HEK293 (cell line): Measurements from ENCODE around the gene NECTIN1.
A peak's percentile ranks its signal among the peaks of the same experiment; 100 is the strongest.

Source experiments
- CTCF ChIA-PET: fragments of 350-600 bp; formaldehyde crosslinking; extraction: SDS; loops from one replicate; lab custom pipeline; 2021; ENCODE audit warnings: antibody characterized with exemption; lab: Yijun Ruan, JAX
- POLR2A ChIA-PET: fragments of 300-600 bp; formaldehyde crosslinking; extraction: SDS; loops from one replicate; lab custom pipeline; 2020; ENCODE audit warnings: antibody characterized with exemption, inconsistent platforms; lab: Yijun Ruan, JAX
- H3K27ac ChIP-seq: fragments of 200-500 bp; sonication (Bioruptor generic); 2 replicates; pipeline ENCODE4 v1.5.1; 2014; ENCODE audit warnings: low read depth, low read length, control low read depth, inconsistent platforms; ENCODE audit errors: extremely low read depth
- H3K36me3 ChIP-seq, 2 experiments: fragments of 200-500 bp in 1 of 2; sonication (Bioruptor generic) in 1 of 2; 1 replicate in 1 of 2; 2 replicates in 1 of 2; pipeline ENCODE4 v1.5.1; 2014 to 2017; ENCODE audit warnings: inconsistent platforms in 2 of 2, low read length in 2 of 2; ENCODE audit not compliant: control insufficient read depth in 2 of 2, insufficient read depth in 1 of 2
- H3K4me1 ChIP-seq: fragments of 200-500 bp; sonication (Bioruptor generic); 2 replicates; pipeline ENCODE4 v1.5.1; 2014; ENCODE audit warnings: mild to moderate bottlenecking, low read length, inconsistent platforms; ENCODE audit not compliant: control insufficient read depth, insufficient read depth
- H3K4me3 ChIP-seq: 2 replicates; pipeline ENCODE4 v1.5.1; 2011; ENCODE audit warnings: low read depth, mild to moderate bottlenecking, control low read depth, low read length, moderate library complexity
- H3K9me3 ChIP-seq: fragments of 200-500 bp; sonication (Bioruptor generic); 2 replicates; pipeline ENCODE4 v1.5.1; 2014; ENCODE audit warnings: low read depth, low read length, inconsistent platforms; ENCODE audit not compliant: control insufficient read depth, insufficient read depth
- KLF7 ChIP-seq: fragments of 450-650 bp; formaldehyde crosslinking; IDR thresholded peaks from 2 replicates; pipeline ENCODE4 v1.5.1; 2016; ENCODE audit warnings: missing biosample characterization, missing genetic modification characterization, borderline replicate concordance
- SP2 ChIP-seq: fragments of 450-650 bp; formaldehyde crosslinking; IDR thresholded peaks from 2 replicates; pipeline ENCODE4 v1.5.1; 2016; ENCODE audit warnings: missing biosample characterization, missing genetic modification characterization
- WT1 ChIP-seq: fragments of 450-650 bp; formaldehyde crosslinking; IDR thresholded peaks from 2 replicates; pipeline ENCODE4 v1.5.1; 2016; ENCODE audit warnings: missing biosample characterization, missing genetic modification characterization
- ZFP3 ChIP-seq: fragments of 450-650 bp; formaldehyde crosslinking; IDR thresholded peaks from 2 replicates; pipeline ENCODE4 v1.5.1; 2016; ENCODE audit warnings: low read depth, missing biosample characterization, missing genetic modification characterization
- ZNF148 ChIP-seq: fragments of 450-650 bp; formaldehyde crosslinking; IDR thresholded peaks from 2 replicates; pipeline ENCODE4 v1.5.0; 2017; ENCODE audit warnings: missing biosample characterization, missing genetic modification characterization, borderline replicate concordance
- ZNF23 ChIP-seq: fragments of 450-650 bp; formaldehyde crosslinking; IDR thresholded peaks from 2 replicates; pipeline ENCODE4 v1.5.1; 2016; ENCODE audit warnings: missing biosample characterization, missing genetic modification characterization, borderline replicate concordance
- ZNF24 ChIP-seq: fragments of 450-650 bp; formaldehyde crosslinking; IDR thresholded peaks from 2 replicates; pipeline ENCODE4 v1.5.1; 2016; ENCODE audit warnings: missing biosample characterization, missing genetic modification characterization
- ZNF280C ChIP-seq: fragments of 450-650 bp; formaldehyde crosslinking; IDR thresholded peaks from 2 replicates; pipeline ENCODE4 v1.5.1; 2016; ENCODE audit warnings: missing biosample characterization, missing genetic modification characterization
- ZNF302 ChIP-seq: fragments of 450-650 bp; formaldehyde crosslinking; IDR thresholded peaks from 2 replicates; pipeline ENCODE4 v1.5.1; 2016; ENCODE audit warnings: missing biosample characterization, missing genetic modification characterization, low read depth
- ZNF610 ChIP-seq: fragments of 450-650 bp; formaldehyde crosslinking; IDR thresholded peaks from 2 replicates; pipeline ENCODE4 v1.5.1; 2016; ENCODE audit warnings: missing biosample characterization, missing genetic modification characterization, borderline replicate concordance
- ZNF639 ChIP-seq: fragments of 450-650 bp; formaldehyde crosslinking; IDR thresholded peaks from 2 replicates; pipeline ENCODE4 v1.5.1; 2016; ENCODE audit warnings: missing biosample characterization, missing genetic modification characterization
- TF ChIP-seq, protein P1 (sequence below): fragments of 450-650 bp; formaldehyde crosslinking; IDR thresholded peaks from 2 replicates; pipeline ENCODE4 v1.5.1; 2016; ENCODE audit warnings: missing biosample characterization, missing genetic modification characterization, borderline replicate concordance
- TF ChIP-seq, protein P2 (sequence below): fragments of 450-650 bp; formaldehyde crosslinking; IDR thresholded peaks from 2 replicates; pipeline ENCODE4 v1.5.1; 2016; ENCODE audit warnings: missing biosample characterization, missing genetic modification characterization

NECTIN1 gene

GRCh38 chr11:119684361-119685110 is 44.5 kb downstream of the NECTIN1 start:
- TF ChIP-seq SP2 (tag by site-specific recombination), result peak; percentile 18; the same call in 1 of the 2 replicates
- TF ChIP-seq ZNF302 (tag by site-specific recombination), result no peak
- ChIA-PET POLR2A (no interaction called here), CTCF (interaction anchor here (0.7 to 1.5 kb wide), 3 partner anchors 113 to 550 kb away, joined by 3 to 4 read pairs (median 3); no protein-coding TSS in a partner anchor)
- Histone ChIP-seq H3K4me3 (no peak overlapping the region), H3K27ac (no peak overlapping the region), H3K9me3 (no peaks in the 10 kb centered on the region), H3K36me3 (no peaks in the 10 kb centered on the region), H3K4me1 (no peaks in the 10 kb centered on the region)

DNA sequence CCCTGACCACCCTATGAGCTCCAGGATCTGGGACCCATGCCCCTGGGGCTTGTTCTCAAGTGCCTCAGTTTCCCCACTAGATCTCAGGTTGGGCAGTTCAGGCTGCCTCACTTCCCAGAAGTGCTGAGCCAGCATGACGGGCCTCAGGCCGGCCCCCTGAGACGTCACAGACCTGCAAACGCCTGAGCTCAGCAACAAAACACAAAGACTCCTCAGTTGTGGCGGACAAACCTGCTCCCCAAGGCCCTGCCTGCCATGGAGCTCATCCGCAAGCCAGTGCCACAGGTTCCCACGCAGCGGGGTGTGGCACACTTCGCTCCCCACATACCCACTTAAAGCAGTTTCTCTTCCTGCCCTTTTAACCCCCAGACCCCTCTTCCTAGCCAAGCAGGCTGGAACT is 45.2 kb downstream of the NECTIN1 start:
- Histone ChIP-seq H3K4me1 (no peaks in the 10 kb centered on the region), H3K27ac (no peak overlapping the region), H3K4me3 (no peak overlapping the region), H3K9me3 (no peaks in the 10 kb centered on the region), H3K36me3 (no peaks in the 10 kb centered on the region)
- ChIA-PET POLR2A (interaction anchor here (0.6 kb wide), 1 partner anchor 477 kb away, joined by 3 read pairs; no protein-coding TSS in a partner anchor), CTCF (interaction anchor here (0.9 to 1.5 kb wide), 2 partner anchors 37 to 425 kb away, joined by 4 read pairs; no protein-coding TSS in a partner anchor)
- TF ChIP-seq KLF7 (tag by site-specific recombination), result no peak
- TF ChIP-seq ZNF148, result no peak
- TF ChIP-seq ZNF280C, result no peak
- TF ChIP-seq, protein P1, sequence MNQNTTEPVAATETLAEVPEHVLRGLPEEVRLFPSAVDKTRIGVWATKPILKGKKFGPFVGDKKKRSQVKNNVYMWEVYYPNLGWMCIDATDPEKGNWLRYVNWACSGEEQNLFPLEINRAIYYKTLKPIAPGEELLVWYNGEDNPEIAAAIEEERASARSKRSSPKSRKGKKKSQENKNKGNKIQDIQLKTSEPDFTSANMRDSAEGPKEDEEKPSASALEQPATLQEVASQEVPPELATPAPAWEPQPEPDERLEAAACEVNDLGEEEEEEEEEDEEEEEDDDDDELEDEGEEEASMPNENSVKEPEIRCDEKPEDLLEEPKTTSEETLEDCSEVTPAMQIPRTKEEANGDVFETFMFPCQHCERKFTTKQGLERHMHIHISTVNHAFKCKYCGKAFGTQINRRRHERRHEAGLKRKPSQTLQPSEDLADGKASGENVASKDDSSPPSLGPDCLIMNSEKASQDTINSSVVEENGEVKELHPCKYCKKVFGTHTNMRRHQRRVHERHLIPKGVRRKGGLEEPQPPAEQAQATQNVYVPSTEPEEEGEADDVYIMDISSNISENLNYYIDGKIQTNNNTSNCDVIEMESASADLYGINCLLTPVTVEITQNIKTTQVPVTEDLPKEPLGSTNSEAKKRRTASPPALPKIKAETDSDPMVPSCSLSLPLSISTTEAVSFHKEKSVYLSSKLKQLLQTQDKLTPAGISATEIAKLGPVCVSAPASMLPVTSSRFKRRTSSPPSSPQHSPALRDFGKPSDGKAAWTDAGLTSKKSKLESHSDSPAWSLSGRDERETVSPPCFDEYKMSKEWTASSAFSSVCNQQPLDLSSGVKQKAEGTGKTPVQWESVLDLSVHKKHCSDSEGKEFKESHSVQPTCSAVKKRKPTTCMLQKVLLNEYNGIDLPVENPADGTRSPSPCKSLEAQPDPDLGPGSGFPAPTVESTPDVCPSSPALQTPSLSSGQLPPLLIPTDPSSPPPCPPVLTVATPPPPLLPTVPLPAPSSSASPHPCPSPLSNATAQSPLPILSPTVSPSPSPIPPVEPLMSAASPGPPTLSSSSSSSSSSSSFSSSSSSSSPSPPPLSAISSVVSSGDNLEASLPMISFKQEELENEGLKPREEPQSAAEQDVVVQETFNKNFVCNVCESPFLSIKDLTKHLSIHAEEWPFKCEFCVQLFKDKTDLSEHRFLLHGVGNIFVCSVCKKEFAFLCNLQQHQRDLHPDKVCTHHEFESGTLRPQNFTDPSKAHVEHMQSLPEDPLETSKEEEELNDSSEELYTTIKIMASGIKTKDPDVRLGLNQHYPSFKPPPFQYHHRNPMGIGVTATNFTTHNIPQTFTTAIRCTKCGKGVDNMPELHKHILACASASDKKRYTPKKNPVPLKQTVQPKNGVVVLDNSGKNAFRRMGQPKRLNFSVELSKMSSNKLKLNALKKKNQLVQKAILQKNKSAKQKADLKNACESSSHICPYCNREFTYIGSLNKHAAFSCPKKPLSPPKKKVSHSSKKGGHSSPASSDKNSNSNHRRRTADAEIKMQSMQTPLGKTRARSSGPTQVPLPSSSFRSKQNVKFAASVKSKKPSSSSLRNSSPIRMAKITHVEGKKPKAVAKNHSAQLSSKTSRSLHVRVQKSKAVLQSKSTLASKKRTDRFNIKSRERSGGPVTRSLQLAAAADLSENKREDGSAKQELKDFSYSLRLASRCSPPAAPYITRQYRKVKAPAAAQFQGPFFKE, result no peak
- TF ChIP-seq ZNF639 (tag by site-specific recombination), result no peak
- no peak for TF ChIP-seq ZNF24
- TF ChIP-seq, protein P2, sequence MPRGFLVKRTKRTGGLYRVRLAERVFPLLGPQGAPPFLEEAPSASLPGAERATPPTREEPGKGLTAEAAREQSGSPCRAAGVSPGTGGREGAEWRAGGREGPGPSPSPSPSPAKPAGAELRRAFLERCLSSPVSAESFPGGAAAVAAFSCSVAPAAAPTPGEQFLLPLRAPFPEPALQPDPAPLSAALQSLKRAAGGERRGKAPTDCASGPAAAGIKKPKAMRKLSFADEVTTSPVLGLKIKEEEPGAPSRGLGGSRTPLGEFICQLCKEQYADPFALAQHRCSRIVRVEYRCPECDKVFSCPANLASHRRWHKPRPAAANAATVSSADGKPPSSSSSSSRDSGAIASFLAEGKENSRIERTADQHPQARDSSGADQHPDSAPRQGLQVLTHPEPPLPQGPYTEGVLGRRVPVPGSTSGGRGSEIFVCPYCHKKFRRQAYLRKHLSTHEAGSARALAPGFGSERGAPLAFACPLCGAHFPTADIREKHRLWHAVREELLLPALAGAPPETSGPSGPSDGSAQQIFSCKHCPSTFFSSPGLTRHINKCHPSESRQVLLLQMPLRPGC (tag by site-specific recombination), result no peak
- TF ChIP-seq ZNF23 (tag by site-specific recombination), result no peak
- TF ChIP-seq ZNF610, result no peak
- no peak for TF ChIP-seq ZFP3
- no peak for TF ChIP-seq WT1 (tag by site-specific recombination)
